NCI-H82 treated with DMSO at 0.1 percent for 48 hours (cell line): ENCODE results near the gene NTSR1.

Experiments used
- DNase-seq: peaks from one replicate; lab custom pipeline; 2025; ENCODE audit not compliant: unreplicated experiment; lab: John Stamatoyannopoulos, UW

NTSR1 gene

GRCh38 chr20:62797671-62798532, 89.3 kb downstream of the NTSR1 start:
- no peak for DNase-seq

- DNase-seq = no peak
Measured at GRCh38 chr20:62799036-62799435, 90.4 kb downstream of the NTSR1 start.

GRCh38 chr20:62799459-62799858, 90.8 kb downstream of the NTSR1 start:
- no peak for DNase-seq

GRCh38 chr20:62799873-62800272, 91.2 kb downstream of the NTSR1 start:
- DNase-seq = no peak

- DNase-seq = no peak
Measured at GRCh38 chr20:62800314-62801259, 92.0 kb downstream of the NTSR1 start.

- no peak for DNase-seq
Measured at GRCh38 chr20:62801284-62802010, 92.8 kb downstream of the NTSR1 start.

- no peak for DNase-seq
Measured at GRCh38 chr20:62802026-62802712, 93.5 kb downstream of the NTSR1 start.

- no peak for DNase-seq
Measured at GRCh38 chr20:62804021-62804626, 95.5 kb downstream of the NTSR1 start.

- DNase-seq = no peak
Measured at GRCh38 chr20:62804627-62805154, 96.1 kb downstream of the NTSR1 start, which contains the start of gene OGFR. OGFR (plus strand) TSS chr20:62804835; CDS start chr20:62804860, 25 bp downstream.

- DNase-seq = no peak
Measured at GRCh38 chr20:62805155-62805710, 96.6 kb downstream of the NTSR1 start.

- no peak for DNase-seq
Measured at GRCh38 chr20:62805711-62806382, 97.2 kb downstream of the NTSR1 start.

GRCh38 chr20:62806383-62807050, 97.9 kb downstream of the NTSR1 start:
- DNase-seq = no peak

GRCh38 chr20:62807444-62808210, 99.0 kb downstream of the NTSR1 start:
- no peak for DNase-seq

- DNase-seq = no peak
Measured at GRCh38 chr20:62808211-62808865, 99.7 kb downstream of the NTSR1 start.

- DNase-seq = no peak
Measured at GRCh38 chr20:62809530-62810428, 101.1 kb downstream of the NTSR1 start.

GRCh38 chr20:62811320-62811719, 102.7 kb downstream of the NTSR1 start:
- DNase-seq = no peak
